ENCODE data around the gene SHANK2.

Gene SHANK2

DNA sequence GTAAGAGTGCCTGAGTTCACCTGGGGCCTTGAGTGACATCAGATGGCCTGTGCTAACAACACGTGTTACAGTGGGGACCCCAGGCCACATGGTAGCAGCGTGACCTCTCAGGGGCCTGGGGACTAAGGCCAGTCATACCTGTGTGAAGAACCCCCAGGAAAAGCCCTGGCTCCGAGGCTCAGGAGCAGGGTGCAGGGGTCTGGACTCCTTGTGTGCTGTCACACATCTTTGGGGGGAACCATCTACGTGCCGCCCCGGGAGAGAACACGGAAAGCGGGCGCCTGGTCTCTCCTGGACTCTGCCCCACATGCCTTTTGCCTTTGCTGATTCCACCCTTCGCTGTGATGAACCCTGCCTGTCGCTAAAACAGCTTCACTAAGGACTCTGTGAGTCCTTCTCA is 48.7 kb downstream of the SHANK2 start:
- in situ Hi-C loops (cut with MboI; ENCODE audit: low sequenced_read_pairs) = no loop called here

GRCh38 chr11:71202966-71203365 is 49.4 kb downstream of the SHANK2 start:
- in situ Hi-C loops (cut with MboI; ENCODE audit: low sequenced_read_pairs) = no loop called here

- in situ Hi-C loops (cut with MboI; ENCODE audit: low sequenced_read_pairs) = no loop called here
These were observed 49.8 kb downstream of the SHANK2 start for GRCh38 chr11:71202598-71202944.

Measured in HL-60/S4 treated with phorbol 12-myristate 13-acetate at 8.2 ng/mL for 4 days and 3 days (cell line).